T-helper 2 cell treated with Interferon-gamma antibody and Interleukin-4, amounts not matched to agents 100 ng/mL and 5 ng/mL, for 36 hours (primary cell): Measurements from ENCODE around the gene SLC38A3. TPM values are rescaled to one million over a fixed set of nuclear protein-coding genes. Genes with fewer than 3 reads are reported as not detected.
"Not testable (repeated sequence)": the region's sequence is repeated elsewhere in the genome, so short reads cannot be mapped to it uniquely, and the experiment has no call there.

Experiments used
- intact Hi-C: fragments of 100-400 bp; cut with micrococcal nuclease; formaldehyde crosslinking; loops from one replicate; pipeline ENCODE4 v1.15.1; 2023
- total RNA-seq: library from RNA; stranded (reverse); gene quantifications from 2 replicates; pipeline ENCODE4 v1.2.3, GENCODE V29; 2022

The SLC38A3 gene
- total RNA-seq, 1 donor from 2014 or later = not detected

DNA sequence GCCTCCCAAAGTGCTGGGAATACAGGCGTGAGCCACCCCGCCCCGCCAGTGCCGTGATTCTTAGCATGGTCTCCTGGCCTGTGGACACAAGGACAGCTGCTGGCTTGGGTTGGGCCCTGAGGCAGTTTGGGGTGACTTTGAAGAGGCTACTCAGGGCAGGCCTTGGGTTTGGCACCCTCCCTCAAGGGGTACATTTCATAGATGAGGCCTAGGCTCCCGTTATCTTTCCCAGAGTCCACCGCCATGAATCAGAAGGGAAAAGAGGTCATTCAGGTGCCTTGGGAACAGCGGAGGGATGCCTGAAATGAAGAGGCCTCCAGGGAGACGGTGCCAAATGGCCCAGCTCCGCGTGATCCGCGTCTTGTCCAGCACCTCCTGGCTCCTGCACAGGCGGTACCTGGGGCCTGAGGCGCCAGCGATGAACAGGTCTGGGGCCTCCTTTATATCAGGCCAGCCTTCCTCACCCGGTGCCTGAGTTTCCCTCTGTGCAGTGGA is 40.2 kb downstream of the SLC38A3 start:
- intact Hi-C loops = no loop called here

DNA sequence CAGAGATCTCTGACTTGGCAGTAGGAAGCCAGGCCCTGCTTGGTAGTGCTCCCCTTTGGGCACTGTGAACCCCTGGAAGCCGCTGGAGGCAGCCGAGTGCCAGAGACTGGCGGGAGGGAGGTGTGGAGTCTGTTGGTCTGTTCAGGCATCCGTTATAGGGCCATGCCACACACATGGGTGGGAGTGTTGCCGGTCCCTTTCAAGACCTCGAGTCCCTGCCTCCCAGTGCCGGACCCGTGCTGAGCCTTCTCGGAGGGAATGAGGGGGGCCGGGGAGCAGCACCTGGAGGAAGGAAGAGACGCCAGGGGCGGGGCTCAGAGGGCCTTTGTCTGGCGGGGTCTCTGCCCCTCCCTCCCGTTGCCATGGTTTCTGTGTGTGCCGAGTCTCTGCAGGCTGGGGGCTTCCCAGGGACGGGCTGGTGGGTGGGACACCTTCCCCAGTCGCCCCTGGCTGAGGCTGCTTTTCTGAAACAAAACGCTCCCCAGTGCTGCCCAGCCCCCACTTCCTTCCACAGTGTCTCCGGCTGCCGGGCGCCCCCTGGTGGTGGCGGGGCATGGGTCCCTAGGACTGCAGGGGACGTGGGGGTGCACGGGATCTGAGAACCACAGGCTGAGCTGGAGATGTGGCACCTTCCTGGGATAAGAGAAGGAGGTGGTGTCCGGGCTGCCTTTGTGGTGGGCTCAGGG is 40.9 kb downstream of the SLC38A3 start:
- intact Hi-C loops = loop anchor here (1.0 kb wide), 5 partner anchors 8 to 52 kb away; no protein-coding TSS in a partner anchor

DNA sequence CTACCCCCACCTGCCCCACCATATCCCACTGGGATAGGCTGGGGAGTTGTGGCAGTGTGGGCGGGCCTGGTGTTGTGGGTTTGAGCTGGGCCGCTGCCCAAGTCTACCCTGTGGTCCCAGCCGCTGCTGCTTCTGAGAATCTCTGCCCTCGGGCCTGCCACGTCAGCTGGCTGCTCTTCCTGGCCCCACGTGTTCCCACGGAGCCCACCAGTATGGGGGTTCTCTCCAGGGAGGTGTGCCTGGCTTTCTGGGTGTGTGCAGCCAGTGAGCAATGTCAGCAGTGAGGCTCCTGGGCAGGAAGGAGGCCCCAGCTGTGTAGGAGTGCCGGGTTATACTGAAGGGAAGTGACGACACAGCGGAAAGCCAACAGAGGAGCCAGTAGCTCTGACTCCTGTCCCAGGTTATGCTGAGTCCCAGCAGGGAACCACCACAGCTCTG is 41.5 kb downstream of the SLC38A3 start:
- intact Hi-C loops = loop anchor here (1.0 kb wide), 5 partner anchors 8 to 52 kb away; no protein-coding TSS in a partner anchor

DNA sequence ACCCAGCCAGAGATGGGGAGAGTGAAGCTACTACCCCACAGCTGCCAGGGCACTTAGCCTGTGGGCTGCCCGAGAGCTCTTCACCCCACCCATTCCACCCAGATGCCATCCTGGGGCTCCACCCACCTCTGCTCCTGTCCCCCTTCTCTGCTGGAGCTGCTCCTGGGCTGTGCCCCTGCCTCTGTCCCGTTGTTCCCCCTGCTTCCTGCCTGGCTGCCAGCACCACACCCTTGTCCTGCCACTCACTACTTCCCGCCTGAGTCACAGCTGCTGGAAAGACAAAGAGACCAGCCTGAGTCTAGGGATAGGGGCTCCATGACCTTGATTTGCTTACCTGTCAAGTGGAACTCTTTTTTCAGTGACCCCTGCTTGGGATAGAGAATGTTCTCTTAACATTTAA is 43.3 kb downstream of the SLC38A3 start:
- intact Hi-C loops = no loop called here

DNA sequence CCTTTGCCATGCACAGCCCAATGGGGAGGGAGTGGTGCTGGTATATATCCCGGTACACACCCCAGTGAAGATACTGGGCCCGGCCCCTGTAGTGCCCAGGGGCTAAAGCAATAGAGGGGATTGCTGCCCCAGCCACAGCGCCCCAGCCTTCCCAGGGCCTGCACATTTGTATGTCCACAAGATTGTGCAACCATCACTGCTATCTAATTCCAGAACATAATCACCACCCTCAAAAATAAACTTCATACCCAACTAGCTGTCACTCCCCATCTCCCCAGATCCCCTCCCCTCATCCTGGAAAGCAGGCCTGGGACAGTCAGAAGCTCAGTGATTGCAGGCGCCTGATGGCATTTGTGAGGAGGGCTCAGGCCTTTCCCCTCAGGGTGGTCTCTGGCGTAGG is 44.4 kb downstream of the SLC38A3 start:
- intact Hi-C loops = no loop called here

DNA sequence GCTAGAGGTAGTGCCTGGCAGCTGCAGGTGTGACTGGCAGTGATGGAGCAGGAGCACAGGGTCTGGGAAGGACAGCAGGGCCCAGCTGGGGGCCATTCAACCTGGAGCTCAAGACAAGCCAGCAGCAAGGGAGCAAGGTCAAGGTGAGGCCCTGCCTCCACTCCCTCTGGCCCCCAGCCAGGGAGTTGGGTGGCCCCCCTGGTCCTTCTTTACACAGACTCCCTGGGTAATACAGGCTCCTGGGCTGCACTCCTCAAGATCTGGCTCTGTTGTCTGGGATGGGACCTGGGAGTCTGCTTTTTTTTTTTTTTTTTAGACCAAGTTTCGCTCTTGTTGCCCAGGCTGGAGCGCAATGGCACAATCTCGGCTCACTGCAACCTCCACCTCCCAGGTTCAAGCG is 45.4 kb downstream of the SLC38A3 start:
- intact Hi-C loops = no loop called here

DNA sequence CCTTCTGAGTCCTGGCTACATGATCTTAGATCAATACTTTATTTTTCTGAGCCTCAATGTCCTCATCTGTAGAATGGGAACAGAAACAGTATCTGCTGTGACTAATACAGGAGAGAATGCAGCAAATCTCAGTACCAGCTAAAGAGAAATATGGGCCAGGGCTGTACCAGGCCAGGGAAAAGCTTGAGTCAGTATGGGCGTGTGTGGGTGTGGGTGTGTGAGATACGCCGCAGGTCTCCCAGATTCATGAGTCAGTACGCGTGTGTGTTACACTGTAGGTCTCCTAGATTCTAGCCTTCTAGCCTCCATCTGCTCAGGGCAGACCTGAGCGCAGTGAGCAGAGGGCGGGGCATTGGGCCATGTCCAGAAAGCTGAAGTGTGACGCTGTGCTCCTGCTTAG is 46.1 kb downstream of the SLC38A3 start:
- intact Hi-C loops = no loop called here

DNA sequence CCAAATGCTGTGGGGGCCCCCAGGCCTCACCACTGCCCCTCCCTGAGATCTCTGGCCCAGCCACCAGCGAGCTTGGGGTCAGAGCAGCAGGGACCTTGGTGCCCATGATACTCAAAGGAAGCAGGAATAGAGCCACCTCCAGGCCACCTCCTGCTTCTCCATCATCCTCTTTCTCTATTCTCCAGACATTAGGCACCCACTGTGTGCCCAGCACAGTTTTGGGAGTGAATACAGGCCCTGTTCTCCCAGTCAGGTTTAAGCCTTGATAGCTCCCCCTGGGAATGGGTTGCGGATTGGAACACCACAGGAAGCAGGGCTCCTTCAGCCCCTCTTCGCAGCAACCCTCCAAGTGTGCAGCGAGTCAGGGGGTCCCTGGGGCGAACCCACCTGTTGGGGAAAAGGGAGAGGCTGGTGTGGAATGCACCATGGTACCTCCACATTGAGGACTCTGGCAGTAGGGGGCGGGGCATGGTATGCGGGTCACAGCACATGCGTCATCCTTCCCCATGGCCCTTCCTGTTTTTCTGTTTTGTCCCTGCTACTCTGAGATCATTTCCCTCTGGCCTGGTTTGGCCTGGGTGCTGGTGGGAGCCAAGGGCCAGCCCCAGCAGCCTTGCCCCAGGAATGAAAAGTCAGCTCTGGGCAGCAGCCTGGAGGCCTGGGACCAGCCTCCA is 49.6 kb downstream of the SLC38A3 start:
- intact Hi-C loops = no loop called here

DNA sequence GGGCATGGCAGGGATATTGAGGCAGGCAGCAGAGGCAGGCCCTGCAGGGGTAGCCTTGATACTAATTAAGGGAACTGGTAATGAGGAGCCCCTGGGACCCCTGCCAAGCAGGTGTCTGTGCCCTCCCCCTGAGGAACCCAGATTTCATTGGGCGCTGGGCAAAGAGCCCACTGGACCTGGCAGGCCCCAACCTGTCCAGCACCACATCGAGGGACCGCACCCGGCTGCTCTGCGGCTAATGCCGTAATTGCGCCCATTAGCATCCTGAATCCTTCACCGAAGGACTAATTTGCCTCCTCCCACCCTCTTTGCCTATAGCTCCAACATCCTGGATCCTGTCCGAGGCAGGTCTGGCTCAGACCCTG is 50.2 kb downstream of the SLC38A3 start:
- intact Hi-C loops = no loop called here

DNA sequence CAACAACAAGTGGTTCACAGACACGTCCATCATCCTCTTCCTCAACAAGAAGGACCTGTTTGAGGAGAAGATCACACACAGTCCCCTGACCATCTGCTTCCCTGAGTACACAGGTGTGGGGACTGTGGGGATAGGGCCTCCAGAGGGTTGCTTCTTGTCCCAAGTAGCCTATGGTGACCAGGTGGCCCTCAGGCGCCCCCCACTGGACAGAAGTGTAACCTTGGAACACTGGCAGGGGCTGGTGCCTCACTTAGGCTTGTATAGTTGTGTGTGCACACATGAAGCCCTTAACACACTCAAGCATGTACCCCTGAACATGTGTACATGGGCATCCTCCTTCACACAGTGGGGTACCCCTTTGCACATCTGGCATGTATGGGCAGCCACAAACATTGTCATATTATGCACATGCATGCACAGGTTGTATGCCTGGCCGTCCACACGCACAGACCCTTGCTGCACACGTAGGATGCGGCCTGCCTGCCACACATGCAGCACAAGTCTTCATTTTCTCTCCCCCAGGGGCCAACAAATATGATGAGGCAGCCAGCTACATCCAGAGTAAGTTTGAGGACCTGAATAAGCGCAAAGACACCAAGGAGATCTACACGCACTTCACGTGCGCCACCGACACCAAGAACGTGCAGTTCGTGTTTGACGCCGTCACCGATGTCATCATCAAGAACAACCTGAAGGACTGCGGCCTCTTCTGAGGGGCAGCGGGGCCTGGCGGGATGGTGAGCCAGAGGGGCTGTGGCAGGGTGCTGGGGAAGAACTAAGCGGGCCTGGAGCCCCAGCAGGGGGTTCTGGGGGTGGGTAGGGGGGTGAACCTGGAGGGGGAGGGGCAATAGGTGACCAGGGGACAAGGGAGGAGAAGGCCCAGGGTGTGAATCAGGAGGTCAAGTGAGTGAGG is 52.2 kb downstream of the SLC38A3 start:
- intact Hi-C loops = no loop called here

DNA sequence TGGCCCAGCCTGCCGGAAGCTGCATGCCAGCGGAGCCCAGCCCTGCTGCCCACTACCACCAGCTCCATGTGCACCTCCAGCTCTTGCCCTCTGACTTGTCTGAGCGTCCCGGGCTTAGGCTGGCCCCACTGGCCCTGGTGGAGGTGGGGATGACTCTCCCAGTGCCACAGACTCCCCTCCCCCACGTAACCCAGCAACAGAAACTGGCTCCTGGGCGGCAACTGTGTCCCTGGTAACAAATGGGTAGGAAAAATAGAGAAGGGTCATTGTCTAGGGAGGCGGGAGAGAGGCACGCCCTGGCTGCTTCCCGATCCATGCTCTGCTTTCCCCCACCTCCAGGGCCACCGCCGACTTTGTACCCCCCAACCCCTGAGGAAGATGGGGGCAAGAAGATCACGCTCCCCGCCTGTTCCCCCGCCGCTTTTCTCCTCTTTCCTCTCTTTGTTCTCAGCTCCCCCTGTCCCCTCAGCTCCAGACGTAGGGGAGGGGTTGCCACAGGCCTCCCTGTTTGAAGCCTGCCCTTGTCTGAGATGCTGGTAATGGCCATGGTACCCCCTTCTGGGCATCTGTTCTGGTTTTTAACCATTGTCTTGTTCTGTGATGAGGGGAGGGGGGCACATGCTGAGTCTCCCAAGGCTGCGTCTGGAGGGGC is 53.1 kb downstream of the SLC38A3 start:
- intact Hi-C loops = no loop called here

DNA sequence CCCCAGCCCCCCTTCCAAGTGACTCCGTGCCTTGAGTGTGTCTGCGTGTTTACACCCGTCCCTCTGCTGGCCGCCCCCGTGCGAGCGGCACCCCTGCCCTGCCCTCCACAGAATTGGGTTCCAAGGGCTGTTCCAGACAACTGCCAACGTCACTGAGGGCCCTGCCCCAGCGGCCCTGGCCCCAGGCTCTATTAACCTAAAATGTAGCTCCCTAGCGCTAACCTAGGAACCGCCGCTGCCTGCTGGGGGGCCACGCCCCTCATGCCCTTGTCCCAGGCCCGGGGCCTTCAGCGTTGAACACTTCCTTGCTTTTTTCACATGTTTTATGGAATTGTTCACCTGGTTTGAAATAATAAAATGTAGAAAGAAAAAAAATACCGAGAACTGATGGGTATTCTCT is 53.9 kb downstream of the SLC38A3 start:
- intact Hi-C loops = no loop called here

DNA sequence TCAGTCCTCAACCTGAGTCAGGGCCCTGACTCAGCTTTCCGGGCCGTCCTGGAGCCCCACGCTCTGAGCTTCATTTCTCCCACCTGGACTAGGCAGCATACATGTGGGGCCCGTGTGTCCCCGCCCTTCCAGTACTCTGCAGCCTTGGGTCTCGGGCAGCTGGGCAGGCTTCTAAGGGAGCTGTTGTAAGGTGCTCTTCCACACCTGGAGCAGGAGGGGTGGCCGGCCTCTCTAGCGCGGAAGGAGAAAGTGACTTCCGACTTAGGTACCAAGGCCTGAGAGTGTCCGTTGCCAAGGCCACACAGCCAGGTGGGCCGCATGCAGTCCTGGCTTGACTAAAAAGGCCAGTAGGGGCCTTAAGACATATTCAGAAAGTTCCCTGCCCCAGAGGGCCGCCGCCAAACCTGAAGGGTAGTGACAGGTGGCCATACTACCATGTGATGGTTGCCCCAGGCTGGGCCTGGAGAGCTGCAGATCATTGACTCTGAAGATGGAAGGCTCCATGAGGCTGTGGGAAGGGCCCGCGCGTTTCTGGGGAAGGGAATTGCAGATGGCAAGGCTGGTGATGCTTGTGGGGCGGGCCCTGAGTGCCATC is 54.5 kb downstream of the SLC38A3 start:
- intact Hi-C loops = loop anchor here (1.0 kb wide), 4 partner anchors 13 to 33 kb away; partner anchors contain the start of gene IFRD2

DNA sequence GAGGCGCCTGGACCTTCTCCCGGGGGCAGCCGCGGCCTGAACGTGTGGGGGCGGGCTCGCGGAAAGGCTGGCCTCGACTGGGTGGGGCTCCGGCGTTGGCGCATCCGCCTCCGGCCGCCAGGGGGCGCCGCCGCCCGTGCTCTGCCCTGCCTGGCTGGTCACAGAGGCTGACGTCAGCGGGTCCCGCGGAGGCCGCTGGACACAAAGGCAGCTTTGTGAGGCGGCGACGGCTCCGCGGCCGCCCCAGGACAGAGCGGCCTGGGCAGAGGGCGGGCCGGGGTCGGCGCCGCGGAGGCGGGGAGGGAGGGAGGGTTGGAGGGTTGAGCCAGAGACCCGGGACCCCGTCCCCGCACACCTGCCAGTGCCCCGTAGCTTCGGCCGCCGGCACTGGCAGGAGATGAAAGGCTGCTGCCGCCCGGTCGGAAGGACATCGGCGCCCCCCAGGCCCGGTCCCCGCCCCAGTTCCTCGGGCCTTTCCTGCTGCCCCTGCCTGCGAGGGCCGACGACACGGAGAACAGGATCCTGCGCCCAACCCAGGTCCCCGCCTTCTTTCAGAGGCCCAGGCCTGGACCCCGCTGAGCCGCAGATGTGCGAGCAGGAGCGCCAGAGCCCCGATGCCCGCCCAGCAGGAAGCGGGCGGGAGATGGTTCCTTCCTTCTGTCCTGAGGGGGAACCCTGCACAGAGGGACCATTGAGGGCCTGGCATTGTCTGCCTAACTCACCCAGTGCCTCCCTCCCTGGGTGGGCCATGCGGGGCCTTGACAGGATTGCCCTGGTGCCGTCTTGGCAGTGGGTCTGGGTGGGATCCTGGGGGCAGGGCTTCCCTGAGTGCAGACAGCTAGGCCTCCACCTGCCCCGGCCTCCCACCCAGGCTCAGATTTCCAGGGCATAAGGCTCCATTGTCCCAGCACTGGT is 55.2 kb downstream of the SLC38A3 start:
- intact Hi-C loops = loop anchor here (1.0 kb wide), 4 partner anchors 13 to 33 kb away; partner anchors contain the start of gene IFRD2

DNA sequence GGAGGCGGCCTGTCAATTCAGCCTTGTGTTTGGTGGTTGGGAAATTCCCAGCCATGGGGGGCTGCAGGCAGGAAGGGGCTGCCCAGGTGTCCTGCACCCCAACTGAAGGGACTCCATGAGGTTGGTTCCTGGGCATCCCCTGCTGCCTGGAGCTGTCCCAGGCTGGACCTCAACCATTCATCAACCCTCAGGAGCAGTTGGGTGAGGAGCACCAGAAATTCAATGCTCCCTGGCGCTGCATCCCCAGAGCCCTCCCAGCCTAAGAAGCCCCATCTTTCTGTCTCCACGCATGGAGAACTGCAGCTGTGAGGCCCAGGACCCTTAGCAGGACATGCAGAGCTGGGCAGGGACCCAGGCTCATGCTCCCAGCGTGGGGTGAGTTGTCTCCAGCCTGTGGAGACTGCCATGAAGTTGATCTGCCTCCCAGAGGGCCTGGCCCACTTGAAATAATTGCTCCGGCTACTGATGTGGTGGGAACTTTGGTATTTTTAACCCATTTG is 55.9 kb downstream of the SLC38A3 start:
- intact Hi-C loops = loop anchor here (1.0 kb wide), 4 partner anchors 12 to 34 kb away; partner anchors contain the start of gene IFRD2

DNA sequence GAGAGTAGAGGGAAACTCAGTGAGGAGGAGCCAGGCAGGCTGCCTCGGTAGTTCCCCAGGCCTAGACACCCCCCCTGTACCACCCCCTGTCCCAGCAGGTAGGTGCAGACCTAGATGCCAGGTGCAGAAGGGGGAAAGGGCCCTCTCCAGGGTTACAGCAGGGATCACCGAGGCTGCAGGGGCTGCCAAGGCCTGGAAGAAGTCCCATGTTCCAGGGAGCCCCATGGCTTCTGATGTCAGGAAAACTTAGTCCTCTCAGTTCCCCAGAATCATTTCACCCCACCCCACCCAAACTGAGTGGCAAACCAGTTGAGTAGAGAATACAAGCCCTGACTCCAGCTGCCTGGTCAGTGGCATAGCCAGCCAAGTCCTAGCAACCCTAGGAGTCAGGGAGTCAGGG is 56.4 kb downstream of the SLC38A3 start:
- intact Hi-C loops = no loop called here

DNA sequence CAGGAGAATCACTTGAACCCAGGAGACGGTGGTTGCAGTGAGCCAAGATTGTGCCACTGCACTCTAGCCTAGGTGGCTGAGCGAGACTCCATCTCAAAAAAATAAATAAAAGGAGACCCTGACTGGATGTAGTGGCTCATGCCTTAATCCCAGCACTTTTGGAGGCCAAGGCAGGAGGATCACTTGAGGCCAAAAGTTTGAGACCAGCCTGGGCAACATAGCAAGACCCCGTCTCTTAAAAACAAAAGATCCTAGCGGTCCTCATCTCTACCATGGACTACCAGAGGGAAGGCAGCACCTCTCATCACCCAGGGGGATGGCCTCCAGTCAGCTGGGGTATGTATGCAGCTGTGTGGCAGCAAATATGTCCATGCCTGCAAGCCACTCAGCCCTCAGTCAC is 57.1 kb downstream of the SLC38A3 start:
- intact Hi-C loops = not testable (repeated sequence)

DNA sequence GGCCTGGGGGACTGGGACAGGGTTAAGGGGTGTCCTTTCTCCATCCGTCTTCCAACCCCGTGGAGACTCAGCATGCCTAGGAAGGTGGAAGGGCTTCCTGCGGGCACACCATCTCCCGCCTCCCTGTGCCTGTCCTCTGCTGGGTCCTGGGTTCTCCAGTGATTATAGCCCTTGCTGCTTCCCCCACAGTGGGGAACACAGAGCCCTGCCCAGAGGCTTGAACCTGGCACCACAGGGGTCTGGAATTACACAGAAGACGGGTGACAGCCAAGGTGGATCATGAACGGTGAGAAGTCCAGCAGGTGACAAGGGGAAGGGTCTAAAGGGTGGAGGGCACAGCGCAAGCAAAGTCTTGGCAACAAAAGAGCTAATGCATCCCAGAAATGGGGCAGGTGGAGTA is 57.7 kb downstream of the SLC38A3 start:
- intact Hi-C loops = no loop called here
